DND-41 (cell line): ENCODE data around the gene RPS16.

Experiments used
- ATAC-seq: fragments of 200-7000 bp; cut with Tn5 transposase; 3 replicates; pipeline ENCODE4 v1.9.1; 2021; ENCODE audit warnings: low read depth; ENCODE audit not compliant: insufficient read depth
- DNase-seq: peaks from one replicate; pipeline ENCODE4 v3.0.0-alpha.2; 2020
- H2AFZ ChIP-seq: 2 replicates; pipeline ENCODE4 v1.6.0; 2012; ENCODE audit warnings: low read depth, low read length
- H3K27ac ChIP-seq: 2 replicates; pipeline ENCODE4 v1.5.1; 2012; ENCODE audit warnings: low read length, inconsistent platforms
- H3K27me3 ChIP-seq: fragments of 200-600 bp; sonication (generic); 2 replicates; pipeline ENCODE4 v1.6.0; 2012; ENCODE audit warnings: low read length, mild to moderate bottlenecking, inconsistent platforms; ENCODE audit not compliant: insufficient read depth, poor library complexity
- H3K36me3 ChIP-seq: 2 replicates; pipeline ENCODE4 v1.5.1; 2012; ENCODE audit warnings: low read length, inconsistent platforms; ENCODE audit not compliant: insufficient read depth
- H3K4me1 ChIP-seq: 2 replicates; pipeline ENCODE4 v1.5.1; 2012; ENCODE audit warnings: mild to moderate bottlenecking, low read length; ENCODE audit not compliant: insufficient read depth
- H3K4me2 ChIP-seq: 2 replicates; pipeline ENCODE4 v1.6.0; 2012; ENCODE audit warnings: mild to moderate bottlenecking, moderate library complexity, low read length, inconsistent platforms; ENCODE audit not compliant: insufficient read depth
- H3K4me3 ChIP-seq, 2 experiments: fragments of 200-600 bp in 1 of 2; shearing (Covaris generic) in 1 of 2; 2 replicates each; pipeline ENCODE4 v1.5.1; 2012 to 2016; ENCODE audit warnings: inconsistent platforms in 2 of 2, low read length in 2 of 2, mild to moderate bottlenecking in 2 of 2, low read depth in 1 of 2, moderate library complexity in 1 of 2
- H3K79me2 ChIP-seq: 2 replicates; pipeline ENCODE4 v1.6.0; 2012; ENCODE audit warnings: low read length, inconsistent platforms; ENCODE audit not compliant: insufficient read depth
- H3K9ac ChIP-seq: 2 replicates; pipeline ENCODE4 v1.6.0; 2012; ENCODE audit warnings: low read depth, mild to moderate bottlenecking, inconsistent platforms, low read length, moderate library complexity
- H3K9me3 ChIP-seq: 2 replicates; pipeline ENCODE4 v1.5.1; 2012; ENCODE audit warnings: low read length, moderate library complexity, mild to moderate bottlenecking, inconsistent platforms; ENCODE audit not compliant: insufficient read depth, severe bottlenecking
- H4K20me1 ChIP-seq: 2 replicates; pipeline ENCODE4 v1.6.0; 2012; ENCODE audit warnings: low read length; ENCODE audit not compliant: insufficient read depth
- EZH2 ChIP-seq: IDR thresholded peaks from 3 replicates; pipeline ENCODE4 v1.6.1; 2012; ENCODE audit warnings: borderline replicate concordance, low read depth, mild to moderate bottlenecking, moderate library complexity, low read length, inconsistent platforms; ENCODE audit not compliant: severe bottlenecking
- TF ChIP-seq, protein P1 (sequence below): IDR thresholded peaks from 2 replicates; pipeline ENCODE4 v1.5.1; 2012; ENCODE audit warnings: borderline replicate concordance, low read length, moderate library complexity, mild to moderate bottlenecking; ENCODE audit not compliant: poor library complexity, severe bottlenecking; ENCODE audit errors: extremely low read depth

The RPS16 gene

DNA sequence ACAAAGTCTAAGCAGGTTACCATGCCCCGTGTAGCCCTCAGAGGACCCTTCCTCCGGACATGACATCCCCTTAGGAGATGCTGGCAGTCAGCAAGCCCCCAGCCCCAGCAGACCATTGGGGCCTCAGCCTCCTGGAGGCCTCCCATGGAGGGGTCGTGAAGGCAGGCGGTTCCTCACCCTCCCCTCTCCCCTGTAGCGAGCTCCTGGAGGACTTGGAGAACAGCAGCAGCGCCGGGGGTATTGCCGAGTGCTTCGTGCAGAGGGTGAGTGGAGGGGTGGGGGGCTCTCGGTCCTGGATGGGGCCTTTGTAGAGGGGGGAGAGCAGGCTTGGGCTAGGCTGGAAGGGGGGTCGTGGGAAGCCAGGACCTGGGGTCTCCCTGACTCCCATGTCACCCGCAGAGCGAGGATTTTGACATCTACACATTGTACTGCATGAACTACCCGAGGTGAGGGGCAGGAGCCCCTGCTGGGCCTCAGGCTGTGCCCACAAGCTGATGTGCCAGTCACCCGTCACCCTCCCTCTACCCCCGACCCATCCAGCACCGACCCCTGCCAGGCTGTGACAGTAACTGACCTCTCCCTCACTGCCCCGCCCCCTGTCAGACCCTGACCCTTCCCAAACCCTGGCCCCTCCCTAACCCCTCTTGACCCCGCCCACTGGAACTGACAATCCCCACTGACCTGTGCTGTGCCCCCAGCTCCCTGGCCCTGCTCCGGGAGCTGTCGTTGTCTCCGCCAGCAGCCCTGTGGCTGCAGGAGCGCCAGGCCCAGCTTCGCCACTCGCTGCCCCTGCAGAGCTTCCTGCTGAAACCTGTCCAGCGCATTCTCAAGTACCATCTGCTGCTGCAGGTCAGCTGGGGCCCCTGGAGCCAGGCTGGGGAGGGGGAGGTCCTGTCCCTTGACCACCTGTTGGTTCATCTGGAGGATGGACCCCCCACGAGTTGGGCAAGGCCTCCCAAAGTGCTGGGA, 19.3 kb downstream of the RPS16 start:
- Histone ChIP-seq H2AFZ (no peak overlapping the region), H3K27me3 (no peaks in the 10 kb centered on the region), H3K36me3 (peaks cover 48% of the 10 kb centered on the region), H3K4me2 (peak overlapping the region; percentile 2; the same call in 1 of the 2 replicates), H3K9me3 (no peaks in the 10 kb centered on the region), H3K4me3 (no peak overlapping the region), H3K27ac (no peak overlapping the region), H4K20me1 (peaks cover 21% of the 10 kb centered on the region), H3K79me2 (peaks cover 33% of the 10 kb centered on the region), H3K4me1 (peaks cover 26% of the 10 kb centered on the region), H3K9ac (no peak overlapping the region)
- ATAC-seq (no peak), DNase-seq (no peak)
- TF ChIP-seq, protein P1, sequence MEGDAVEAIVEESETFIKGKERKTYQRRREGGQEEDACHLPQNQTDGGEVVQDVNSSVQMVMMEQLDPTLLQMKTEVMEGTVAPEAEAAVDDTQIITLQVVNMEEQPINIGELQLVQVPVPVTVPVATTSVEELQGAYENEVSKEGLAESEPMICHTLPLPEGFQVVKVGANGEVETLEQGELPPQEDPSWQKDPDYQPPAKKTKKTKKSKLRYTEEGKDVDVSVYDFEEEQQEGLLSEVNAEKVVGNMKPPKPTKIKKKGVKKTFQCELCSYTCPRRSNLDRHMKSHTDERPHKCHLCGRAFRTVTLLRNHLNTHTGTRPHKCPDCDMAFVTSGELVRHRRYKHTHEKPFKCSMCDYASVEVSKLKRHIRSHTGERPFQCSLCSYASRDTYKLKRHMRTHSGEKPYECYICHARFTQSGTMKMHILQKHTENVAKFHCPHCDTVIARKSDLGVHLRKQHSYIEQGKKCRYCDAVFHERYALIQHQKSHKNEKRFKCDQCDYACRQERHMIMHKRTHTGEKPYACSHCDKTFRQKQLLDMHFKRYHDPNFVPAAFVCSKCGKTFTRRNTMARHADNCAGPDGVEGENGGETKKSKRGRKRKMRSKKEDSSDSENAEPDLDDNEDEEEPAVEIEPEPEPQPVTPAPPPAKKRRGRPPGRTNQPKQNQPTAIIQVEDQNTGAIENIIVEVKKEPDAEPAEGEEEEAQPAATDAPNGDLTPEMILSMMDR, result no peak
- no peak for TF ChIP-seq EZH2

GRCh38 chr19:39415111-39416046, 20.4 kb downstream of the RPS16 start:
- Histone ChIP-seq H3K36me3 (peaks cover 43% of the 10 kb centered on the region), H3K27me3 (no peaks in the 10 kb centered on the region), H4K20me1 (peaks cover 21% of the 10 kb centered on the region), H3K9ac (peak overlapping the region; percentile 88; the same call in 1 of the 2 replicates), H3K4me1 (peaks cover 36% of the 10 kb centered on the region), H3K9me3 (no peaks in the 10 kb centered on the region), H3K27ac (no peak overlapping the region), H2AFZ (no peak overlapping the region), H3K79me2 (peaks cover 33% of the 10 kb centered on the region), H3K4me3 (no peak overlapping the region), H3K4me2 (peak overlapping the region; percentile 66)
- TF ChIP-seq EZH2, result no peak
- ATAC-seq, result no peak
- DNase-seq, result no peak

- peaks cover 48% of the 10 kb centered on the region for H3K4me1 ChIP-seq
- peak overlapping the region; percentile 59 for H2AFZ ChIP-seq
- H4K20me1 ChIP-seq, result peaks cover 19% of the 10 kb centered on the region
- H3K4me3 ChIP-seq, result peak overlapping the region; percentile 69 to 96
- peak overlapping the region; percentile 88 for H3K9ac ChIP-seq
- peaks cover 41% of the 10 kb centered on the region for H3K36me3 ChIP-seq
- peak overlapping the region; percentile 86 for H3K27ac ChIP-seq
- DNase-seq (no peak), ATAC-seq (no peak)
- H3K27me3 ChIP-seq, result no peaks in the 10 kb centered on the region
- H3K4me2 ChIP-seq, result peak overlapping the region; percentile 66
- peaks cover 33% of the 10 kb centered on the region for H3K79me2 ChIP-seq
- TF ChIP-seq EZH2, result no peak
- TF ChIP-seq, protein P1, result peak; percentile 44
- H3K9me3 ChIP-seq, result no peaks in the 10 kb centered on the region
Measured at GRCh38 chr19:39413911-39414608, 21.7 kb downstream of the RPS16 start.
